ENCODE measurements around the gene GNRH2.
"Not testable (repeated sequence)": the region's sequence is repeated elsewhere in the genome, so short reads cannot be mapped to it uniquely, and the experiment has no call there.

GNRH2 gene, protein sequence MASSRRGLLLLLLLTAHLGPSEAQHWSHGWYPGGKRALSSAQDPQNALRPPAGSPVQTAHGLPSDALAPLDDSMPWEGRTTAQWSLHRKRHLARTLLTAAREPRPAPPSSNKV

DNA sequence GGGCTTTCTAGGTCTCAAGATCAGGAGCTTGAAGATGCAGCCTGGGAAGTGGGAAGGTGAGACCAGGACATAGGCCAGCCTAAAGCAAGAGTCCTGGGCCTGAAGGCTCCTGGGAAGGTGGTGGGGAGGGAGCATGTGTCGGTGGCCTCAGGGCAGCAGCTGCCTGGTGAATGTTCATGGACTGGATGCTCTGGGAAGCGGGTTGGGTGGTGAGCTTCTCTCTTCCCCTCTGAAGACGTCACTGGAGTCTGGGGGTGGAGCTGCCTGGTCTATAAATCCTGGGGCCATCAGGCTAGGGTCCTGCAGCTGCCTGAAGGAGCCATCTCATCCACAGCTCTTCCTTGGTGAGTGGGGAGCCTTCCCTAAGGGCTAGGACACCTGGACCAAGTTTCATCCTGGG lies at the start of gene GNRH2:
Gene GNRH2 (plus strand): TSS at position 301 of the 400 bp plus-strand sequence. CDS start 793 bp downstream, outside the sequence.
- DNase-seq (ENCODE audit: low read depth, low spot score) = no peak

DNA sequence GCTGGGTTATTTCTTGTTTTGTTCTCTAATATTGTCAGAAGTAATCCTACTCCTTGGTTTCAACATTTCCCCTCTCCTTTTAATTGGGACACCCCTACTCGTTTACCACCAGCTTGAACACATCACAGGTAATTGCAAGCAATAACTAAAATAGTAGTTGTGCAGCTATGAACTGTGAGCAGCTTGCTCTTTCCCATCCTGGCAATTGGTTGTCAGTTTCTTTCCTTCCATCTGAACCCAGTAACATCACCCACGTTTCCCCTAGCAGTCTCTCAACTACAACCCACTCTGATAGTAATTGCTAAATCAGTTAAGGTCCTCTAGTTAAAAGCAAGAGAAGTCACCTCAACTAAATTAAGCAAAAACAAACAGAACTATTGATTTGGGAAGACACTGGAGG lies 47.6 kb upstream of the GNRH2 start:
- DNase-seq (ENCODE audit: low read depth, low spot score) = no peak

DNA sequence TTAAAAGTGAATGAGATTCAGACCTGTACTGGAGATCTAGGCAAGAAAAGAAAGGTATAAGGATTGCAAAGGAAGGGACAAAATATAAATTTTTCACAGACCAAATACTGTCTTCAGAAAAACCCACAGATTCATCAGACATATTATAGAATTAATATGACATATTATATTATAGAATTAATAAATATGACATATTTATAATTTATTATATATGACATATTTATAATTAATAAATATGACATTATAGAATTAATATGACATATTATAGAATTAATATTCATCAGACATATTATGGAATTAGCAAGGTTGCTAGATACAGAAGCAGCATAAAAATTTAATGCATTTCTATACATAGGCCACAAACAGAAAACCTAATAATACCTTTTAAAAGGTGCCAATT lies 44.7 kb upstream of the GNRH2 start:
- DNase-seq (ENCODE audit: low read depth, low spot score) = no peak

DNA sequence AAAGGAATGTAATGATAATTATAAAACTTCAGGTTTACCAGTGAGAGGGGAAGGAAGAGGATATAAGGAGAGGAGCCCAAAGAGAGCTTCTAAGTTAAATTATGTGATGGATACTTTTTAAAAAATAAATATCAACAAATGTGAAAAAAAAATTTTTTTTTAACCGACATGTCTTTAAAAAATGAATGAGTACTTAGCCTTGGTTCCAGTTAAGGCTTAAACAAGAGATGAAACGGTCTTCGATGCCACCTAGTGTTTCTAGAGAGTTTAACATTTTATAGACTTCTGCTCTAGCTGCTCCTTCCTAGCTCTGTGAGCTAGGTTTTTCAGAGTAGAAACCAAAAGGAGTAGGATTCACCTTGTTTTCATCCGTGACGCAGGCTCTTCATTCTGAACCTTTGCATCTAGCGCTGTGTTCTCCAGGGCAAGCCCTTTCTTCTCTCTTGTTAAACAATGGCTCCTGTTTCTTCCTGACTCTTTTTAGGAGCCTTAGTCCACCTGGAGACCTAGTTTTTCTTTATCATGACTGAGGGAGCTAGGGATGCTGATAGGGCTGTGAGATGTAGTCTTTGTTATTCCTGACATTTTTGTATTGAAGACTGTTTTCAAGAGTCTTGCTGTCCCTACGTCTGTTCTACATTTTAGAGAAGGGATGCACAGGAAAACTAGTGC lies 42.4 kb upstream of the GNRH2 start:
- no peak for DNase-seq (ENCODE audit: low read depth, low spot score)

GRCh38 chr20:3003416-3003815 lies 40.0 kb upstream of the GNRH2 start:
- DNase-seq (ENCODE audit: low read depth, low spot score) = no peak

- DNase-seq (ENCODE audit: low read depth, low spot score) = no peak
Measured at GRCh38 chr20:3010985-3011723, 32.3 kb upstream of the GNRH2 start.

DNA sequence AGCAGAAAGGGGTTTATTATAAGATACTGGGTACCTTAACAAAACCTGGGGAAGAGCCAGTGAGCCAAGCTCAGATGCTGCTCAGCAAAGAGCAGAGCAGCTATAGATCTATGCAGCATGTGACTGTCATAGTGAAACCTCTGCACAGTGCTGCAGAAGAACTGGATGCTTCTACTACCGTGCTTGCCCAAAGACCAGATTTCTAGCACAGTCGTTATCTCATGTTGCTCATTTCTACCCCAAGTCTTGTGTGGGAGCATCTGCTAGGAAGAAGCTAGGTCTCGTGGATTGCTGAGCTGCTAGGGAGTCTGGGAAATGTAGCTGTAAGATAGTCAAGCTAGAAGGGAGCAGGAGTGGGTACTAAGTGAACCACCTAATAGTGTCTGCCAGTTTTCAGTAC lies 31.7 kb upstream of the GNRH2 start:
- no peak for DNase-seq (ENCODE audit: low read depth, low spot score)

DNA sequence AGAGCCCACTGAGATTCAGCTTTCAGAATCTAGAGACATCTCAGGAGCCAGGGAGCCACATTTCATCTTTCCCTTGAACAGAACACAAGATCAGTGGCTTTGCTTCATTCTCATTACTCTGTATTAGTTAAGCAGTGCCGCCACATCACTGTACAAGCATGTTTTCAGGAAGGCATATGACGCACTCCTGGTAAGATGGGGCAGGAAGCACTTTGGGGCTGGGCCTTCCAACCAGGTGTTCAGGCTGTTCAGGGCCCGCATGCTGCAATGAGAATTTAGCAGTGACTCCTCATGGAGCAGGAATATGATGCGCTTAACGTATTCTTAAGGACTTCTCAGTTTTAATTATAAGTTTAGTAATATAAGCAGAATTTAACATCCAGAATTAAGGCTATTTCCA lies 29.7 kb upstream of the GNRH2 start:
- DNase-seq (ENCODE audit: low read depth, low spot score) = no peak

GRCh38 chr20:3014179-3014578 lies 29.2 kb upstream of the GNRH2 start:
- no peak for DNase-seq (ENCODE audit: low read depth, low spot score)

DNA sequence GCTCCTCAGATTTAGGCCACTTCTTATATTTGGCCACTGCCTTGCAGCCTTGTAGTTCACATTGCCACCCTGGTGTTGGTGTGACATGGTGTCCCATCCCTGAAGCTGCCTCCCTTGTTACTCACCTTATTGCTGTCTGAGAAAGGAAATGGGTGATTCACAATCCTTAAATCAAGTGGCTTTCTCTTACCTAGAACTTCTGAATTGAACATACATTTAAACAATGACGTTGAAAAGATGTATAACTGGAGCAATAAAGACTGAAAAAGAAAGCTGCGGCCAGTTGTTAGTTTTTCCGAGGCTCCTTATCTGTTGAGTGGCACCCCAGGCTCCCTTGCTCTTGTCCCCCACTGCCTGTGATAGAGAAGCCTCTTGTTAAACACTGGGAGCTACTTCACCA lies 28.8 kb upstream of the GNRH2 start:
- DNase-seq (ENCODE audit: low read depth, low spot score) = no peak

GRCh38 chr20:3015302-3015701 lies 28.1 kb upstream of the GNRH2 start:
- DNase-seq (ENCODE audit: low read depth, low spot score) = not testable (repeated sequence)

DNA sequence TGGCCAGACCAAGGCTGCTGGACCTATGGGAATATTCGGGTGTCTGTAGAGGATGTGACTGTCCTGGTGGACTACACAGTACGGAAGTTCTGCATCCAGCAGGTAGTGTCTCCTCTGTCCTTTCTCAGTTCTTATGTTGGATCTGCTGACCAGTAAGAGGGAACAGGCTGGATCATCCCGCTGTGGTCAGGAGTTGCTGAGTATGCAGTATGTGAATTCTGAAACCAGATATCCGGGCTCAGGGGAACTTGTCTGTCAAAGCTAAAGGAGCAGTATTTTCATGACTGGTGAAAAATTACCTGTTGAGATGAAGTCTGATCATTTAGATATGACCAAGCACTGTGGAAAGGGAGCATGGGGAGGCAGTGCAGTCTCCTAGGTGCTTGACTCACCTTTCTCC lies 22.1 kb upstream of the GNRH2 start:
- no peak for DNase-seq (ENCODE audit: low read depth, low spot score)

DNA sequence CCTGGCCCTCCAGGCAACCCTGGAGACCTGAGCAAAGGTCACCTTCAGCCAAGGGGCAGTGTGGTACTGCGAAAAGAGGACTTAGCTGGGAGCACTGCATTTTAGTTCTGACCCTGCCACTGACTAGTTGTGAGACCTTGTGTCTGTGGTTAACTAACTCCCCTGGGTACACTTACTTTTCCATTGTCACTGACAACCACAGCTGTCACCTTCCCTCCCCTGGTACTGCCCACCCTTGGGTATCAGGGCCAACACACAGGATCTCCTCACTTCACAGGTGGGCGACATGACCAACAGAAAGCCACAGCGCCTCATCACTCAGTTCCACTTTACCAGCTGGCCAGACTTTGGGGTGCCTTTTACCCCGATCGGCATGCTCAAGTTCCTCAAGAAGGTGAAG lies 21.6 kb upstream of the GNRH2 start:
- no peak for DNase-seq (ENCODE audit: low read depth, low spot score)

- not testable (repeated sequence) for DNase-seq (ENCODE audit: low read depth, low spot score)
Measured at GRCh38 chr20:3022559-3023490, 20.6 kb upstream of the GNRH2 start.

DNA sequence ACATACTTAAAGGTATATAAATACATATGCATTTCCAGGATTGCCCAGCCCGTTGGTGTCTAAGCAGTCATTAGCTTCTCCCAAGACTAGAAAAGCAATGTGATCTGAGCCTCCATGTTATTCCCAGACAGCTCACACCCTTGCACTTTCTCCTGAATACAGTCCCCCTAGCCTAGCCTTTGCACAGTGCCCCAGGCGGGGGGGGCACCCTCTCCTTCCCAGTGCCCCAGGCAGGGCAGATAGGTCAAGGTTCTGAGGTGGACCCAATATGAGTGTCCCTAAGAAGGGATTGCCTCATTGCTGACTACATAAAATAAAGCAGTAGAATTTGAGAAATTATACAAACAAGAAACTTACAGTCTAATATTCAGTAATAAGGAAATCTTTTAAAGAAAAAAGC lies 15.4 kb upstream of the GNRH2 start:
- no peak for DNase-seq (ENCODE audit: low read depth, low spot score)

DNA sequence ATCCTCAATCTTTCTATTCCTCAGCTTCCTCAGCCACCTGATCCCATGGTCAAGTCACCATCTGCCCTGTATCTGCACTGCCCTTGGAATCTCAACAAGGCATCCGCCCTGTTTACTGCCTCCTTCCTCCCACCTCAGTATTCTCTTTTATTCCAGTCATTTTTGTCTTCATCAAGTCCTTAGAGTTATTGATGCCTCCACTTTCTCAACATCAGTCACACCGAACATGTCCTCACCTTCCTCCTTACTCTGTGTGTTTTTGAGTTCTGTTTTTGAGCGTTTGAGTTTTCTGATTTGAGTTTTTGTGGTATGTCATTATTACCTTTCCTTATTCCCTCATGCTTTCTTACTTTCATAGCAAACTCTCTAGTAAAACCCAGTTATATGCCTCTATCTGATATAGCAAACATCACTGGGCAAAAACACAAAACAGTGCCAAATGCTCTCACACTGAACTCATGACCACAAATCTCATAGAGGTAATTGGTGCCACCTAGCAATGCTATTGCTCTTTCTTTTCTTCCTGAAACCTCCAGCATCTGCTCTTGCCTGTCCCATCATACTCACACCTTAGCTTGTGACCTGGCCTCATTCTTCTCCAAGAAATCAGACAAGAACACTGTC lies 11.8 kb upstream of the GNRH2 start:
- no peak for DNase-seq (ENCODE audit: low read depth, low spot score)

GRCh38 chr20:3032624-3033023 lies 10.8 kb upstream of the GNRH2 start:
- no peak for DNase-seq (ENCODE audit: low read depth, low spot score)

DNA sequence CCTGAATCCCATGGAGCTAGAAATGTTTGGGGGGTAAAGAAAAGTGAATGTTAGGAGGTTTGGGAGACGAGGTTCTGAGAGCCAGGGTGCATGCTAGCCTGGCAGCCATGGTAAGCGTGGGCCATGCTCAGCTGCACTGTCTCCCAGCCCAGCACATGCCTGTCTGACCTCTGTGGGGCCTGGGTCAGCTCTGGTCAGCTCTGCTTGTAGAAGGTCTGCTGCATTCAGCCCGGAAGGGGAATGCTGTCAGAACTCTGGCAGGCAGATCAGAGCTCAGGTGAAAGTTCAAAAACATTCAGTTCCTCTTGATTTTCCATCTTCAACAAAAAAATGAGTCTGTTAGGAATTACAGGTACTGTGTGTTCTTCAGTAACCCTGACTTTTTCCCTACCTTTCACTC lies 5.8 kb upstream of the GNRH2 start:
- no peak for DNase-seq (ENCODE audit: low read depth, low spot score)

- no peak for DNase-seq (ENCODE audit: low read depth, low spot score)
Measured at GRCh38 chr20:3038454-3038853, 5.0 kb upstream of the GNRH2 start.

DNA sequence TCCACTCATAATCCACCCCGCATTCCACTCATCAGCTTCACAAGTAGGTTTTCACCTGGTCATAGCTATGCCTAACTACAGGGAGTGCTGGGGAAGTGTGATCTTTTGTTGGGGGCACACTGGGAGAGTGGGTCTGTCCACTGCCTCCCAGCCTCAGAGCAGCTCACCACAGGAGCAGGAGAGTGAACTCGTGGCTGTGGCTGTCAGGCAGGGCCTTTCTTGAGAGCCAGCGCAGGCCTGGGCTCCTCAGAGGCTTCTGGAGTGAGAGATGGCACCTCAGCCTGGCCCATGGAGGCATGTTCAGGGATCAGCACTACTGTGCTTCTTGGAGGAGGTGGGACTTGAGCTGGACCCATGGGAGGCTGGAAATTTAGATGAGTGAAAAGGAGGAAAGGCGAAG lies 4.0 kb upstream of the GNRH2 start:
- no peak for DNase-seq (ENCODE audit: low read depth, low spot score)

DNA sequence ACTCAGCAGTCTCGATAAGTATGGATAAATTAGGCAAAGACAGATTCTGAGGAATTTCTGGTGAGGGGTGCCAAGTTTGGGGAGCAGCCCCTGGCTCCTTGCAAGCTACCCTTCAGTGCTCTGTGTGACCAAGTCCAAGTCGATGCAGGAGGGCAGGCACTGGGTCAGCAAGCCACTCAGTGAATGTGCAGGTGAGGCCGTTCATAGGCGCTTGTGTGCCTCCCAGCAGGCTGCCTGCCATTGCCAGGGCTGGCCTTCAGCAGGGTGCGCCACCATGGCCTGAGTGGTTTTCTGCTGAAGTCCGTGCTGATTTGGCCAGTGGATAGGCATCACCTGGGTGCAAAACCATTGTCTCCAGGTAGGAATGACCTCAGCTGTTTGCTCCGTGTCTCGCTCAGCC lies 3.3 kb upstream of the GNRH2 start:
- no peak for DNase-seq (ENCODE audit: low read depth, low spot score)
